AG09309 (cell line): Measurements from ENCODE around the gene PABPC4L.

Experiments
- DNase-seq: peaks from one replicate; pipeline ENCODE4 v3.0.0-alpha.2; 2010; ENCODE audit warnings: low read depth
- H3K4me3 ChIP-seq: 2 replicates; pipeline ENCODE4 v1.5.1; 2011; ENCODE audit warnings: mild to moderate bottlenecking, low read depth, low read length, moderate library complexity; ENCODE audit not compliant: control insufficient read depth
- TF ChIP-seq, protein P1 (sequence below): IDR thresholded peaks from 2 replicates; pipeline ENCODE4 v1.5.1; 2011; ENCODE audit warnings: mild to moderate bottlenecking, low read depth, low read length, inconsistent platforms; ENCODE audit not compliant: insufficient read depth, control insufficient read depth; ENCODE audit errors: missing control alignments

PABPC4L gene

DNA sequence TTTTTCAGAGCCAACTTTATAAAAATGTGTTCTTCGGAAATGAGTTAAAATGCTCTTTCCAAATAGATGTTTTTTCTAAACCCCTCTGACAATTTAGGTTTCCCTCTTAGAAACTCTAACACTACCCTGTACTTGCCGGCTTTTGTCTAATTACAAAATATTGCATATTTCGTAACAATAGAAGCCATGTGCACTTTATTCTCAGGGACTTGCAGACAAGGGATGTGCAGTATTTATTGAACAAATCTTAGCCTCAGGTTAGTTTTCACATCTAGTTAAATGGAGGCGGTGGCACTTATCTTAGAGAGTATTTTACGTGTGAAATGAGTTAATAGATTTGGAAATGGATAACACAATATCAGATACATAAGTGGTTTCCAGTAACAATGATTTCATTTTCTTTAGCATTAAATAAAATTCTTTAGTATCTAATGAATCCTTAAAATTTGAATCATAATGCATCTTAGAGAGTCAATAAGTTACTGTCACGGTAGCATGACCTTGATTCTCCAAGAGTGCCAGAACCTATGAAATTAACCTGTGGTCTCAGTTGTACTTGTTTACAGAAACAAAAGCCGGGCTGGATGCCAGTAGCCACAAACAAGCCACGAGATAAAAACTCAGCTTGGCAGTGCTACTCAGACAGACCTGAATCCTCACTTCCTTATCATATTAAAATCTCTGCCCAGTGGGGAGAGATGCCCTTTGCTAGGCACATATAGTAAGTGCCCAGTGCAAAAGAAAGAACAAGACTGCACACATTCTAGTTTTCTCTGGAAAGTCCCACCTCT, 772 bp upstream of the PABPC4L start:
- no peak for DNase-seq
- TF ChIP-seq, protein P1, sequence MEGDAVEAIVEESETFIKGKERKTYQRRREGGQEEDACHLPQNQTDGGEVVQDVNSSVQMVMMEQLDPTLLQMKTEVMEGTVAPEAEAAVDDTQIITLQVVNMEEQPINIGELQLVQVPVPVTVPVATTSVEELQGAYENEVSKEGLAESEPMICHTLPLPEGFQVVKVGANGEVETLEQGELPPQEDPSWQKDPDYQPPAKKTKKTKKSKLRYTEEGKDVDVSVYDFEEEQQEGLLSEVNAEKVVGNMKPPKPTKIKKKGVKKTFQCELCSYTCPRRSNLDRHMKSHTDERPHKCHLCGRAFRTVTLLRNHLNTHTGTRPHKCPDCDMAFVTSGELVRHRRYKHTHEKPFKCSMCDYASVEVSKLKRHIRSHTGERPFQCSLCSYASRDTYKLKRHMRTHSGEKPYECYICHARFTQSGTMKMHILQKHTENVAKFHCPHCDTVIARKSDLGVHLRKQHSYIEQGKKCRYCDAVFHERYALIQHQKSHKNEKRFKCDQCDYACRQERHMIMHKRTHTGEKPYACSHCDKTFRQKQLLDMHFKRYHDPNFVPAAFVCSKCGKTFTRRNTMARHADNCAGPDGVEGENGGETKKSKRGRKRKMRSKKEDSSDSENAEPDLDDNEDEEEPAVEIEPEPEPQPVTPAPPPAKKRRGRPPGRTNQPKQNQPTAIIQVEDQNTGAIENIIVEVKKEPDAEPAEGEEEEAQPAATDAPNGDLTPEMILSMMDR = no peak
- H3K4me3 ChIP-seq = no peak overlapping the region

DNA sequence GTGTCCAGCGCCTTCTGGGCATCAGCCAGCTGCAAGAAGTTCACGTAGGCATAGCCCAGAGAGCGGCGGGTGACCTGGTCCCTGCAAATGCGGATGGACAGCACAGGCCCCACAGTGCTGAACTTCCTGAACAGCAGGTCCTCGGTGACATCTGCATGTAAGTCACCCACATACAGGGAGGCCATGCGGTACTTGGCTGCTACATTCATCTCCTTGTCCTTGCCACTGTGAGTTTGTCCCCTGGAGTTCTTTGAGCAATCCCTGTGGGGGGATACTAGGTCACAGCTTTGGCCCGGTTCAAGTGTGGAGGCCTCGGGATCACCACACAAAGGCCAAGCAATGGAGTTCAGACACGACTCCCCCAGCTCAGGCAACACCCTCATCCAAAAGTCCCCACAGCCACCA, 776 bp downstream of the PABPC4L start:
- no peak for DNase-seq
- peak overlapping the region; percentile 20 for H3K4me3 ChIP-seq
- TF ChIP-seq, protein P1 = no peak

- H3K4me3 ChIP-seq = no peak overlapping the region
- TF ChIP-seq, protein P1 = no peak
- DNase-seq = no peak
Measured at GRCh38 chr4:134189949-134190348, 11.6 kb downstream of the PABPC4L start.

- no peak overlapping the region for H3K4me3 ChIP-seq
- no peak for DNase-seq
- TF ChIP-seq, protein P1 = no peak
Measured at GRCh38 chr4:134189480-134189879, 12.1 kb downstream of the PABPC4L start.

GRCh38 chr4:134178706-134179105, 22.9 kb downstream of the PABPC4L start:
- no peak for DNase-seq
- TF ChIP-seq, protein P1 = no peak
- no peak overlapping the region for H3K4me3 ChIP-seq

DNA sequence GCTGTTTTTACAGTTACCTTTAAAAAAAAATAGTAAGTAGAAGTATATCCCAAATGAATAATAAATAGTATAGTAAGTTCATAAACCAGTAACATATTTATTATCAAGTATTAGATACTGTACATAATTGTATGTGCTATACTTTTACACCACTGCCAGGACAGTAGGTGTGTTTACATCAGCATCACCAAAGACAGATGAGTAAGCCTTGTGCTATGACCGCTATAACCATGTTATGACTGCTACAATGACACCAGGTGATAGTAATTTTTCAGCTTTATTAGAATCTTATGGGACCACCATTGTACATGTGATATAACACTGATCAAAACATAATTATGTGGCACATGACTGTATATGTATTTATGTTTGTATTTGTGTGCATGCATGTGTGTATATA, 27.3 kb downstream of the PABPC4L start:
- no peak overlapping the region for H3K4me3 ChIP-seq
- TF ChIP-seq, protein P1 = no peak
- DNase-seq = no peak

GRCh38 chr4:134160211-134160610, 41.4 kb downstream of the PABPC4L start:
- no peak for DNase-seq
- H3K4me3 ChIP-seq = no peak overlapping the region
- TF ChIP-seq, protein P1 = no peak
